ENCODE measurements around the gene TIGD3.

DNA sequence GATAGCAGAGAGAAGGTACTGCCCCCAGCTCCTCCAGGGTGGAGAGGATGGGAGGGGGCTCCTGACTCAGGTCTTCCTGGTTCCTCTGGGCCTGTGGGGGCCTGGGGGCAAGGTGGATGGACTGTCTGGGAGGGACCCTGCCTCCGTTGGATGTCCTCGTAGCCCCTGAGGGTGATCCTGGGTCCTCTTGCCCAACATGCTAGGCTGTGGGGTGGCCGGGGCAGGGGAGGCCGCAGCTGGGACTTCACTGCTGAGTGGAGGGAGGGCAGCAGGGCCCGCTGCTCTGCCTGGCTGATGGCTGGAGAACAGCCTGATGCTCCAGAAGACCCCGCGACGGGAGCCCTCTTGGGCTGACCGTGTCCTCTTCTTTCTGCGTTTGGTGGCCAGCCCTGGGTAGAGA is 45.3 kb downstream of the TIGD3 start:
- TF ChIP-seq POLR2A (IDR thresholded peaks at IDR 0.05), result no peak
- TF ChIP-seq, protein P1, sequence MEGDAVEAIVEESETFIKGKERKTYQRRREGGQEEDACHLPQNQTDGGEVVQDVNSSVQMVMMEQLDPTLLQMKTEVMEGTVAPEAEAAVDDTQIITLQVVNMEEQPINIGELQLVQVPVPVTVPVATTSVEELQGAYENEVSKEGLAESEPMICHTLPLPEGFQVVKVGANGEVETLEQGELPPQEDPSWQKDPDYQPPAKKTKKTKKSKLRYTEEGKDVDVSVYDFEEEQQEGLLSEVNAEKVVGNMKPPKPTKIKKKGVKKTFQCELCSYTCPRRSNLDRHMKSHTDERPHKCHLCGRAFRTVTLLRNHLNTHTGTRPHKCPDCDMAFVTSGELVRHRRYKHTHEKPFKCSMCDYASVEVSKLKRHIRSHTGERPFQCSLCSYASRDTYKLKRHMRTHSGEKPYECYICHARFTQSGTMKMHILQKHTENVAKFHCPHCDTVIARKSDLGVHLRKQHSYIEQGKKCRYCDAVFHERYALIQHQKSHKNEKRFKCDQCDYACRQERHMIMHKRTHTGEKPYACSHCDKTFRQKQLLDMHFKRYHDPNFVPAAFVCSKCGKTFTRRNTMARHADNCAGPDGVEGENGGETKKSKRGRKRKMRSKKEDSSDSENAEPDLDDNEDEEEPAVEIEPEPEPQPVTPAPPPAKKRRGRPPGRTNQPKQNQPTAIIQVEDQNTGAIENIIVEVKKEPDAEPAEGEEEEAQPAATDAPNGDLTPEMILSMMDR (IDR thresholded peaks at IDR 0.05), result no peak

All from right lobe of liver (tissue), 4 donors.